ENCODE results near the gene NT5C2.

Gene NT5C2

DNA sequence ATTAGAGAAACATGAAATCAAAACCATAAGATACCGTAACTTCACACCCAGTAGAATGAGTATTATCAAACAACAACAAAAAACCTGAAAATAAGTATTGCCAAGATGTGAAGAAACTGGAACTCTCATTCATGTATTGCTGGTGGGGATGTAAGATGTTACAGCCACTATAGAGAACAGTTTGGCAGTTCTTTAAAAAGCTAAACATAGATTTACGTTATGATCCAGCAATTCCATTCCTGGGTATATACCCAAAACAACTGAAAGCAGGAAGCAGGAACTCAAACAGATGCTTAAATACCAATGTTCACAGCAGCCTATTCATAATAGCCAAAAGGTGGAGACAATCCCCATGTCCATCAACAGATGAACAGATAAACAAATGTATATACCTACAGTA is 72.5 kb downstream of the NT5C2 start:
- DNase-seq: no peak

- no peak for DNase-seq
These were observed 75.8 kb downstream of the NT5C2 start for GRCh38 chr10:103117247-103117646.

DNA sequence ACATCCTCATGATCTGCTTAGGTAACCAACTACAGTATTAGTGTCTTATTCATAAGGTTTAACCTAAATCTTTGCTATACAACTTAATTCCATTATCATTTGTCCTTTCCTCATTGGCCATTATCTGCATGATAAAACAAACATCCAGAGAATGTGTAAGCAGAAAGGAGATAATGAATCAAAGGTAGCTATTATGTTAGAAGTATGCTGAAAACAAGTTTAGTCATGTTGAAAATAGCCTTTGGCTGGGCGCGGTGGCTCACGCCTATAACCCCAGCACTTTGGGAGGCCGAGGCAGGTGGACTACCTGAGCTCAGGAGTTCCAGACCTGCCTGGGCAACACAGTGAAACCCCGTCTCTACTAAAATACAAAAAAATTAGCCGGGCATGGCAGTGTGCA is 78.2 kb downstream of the NT5C2 start:
- no peak for DNase-seq

DNA sequence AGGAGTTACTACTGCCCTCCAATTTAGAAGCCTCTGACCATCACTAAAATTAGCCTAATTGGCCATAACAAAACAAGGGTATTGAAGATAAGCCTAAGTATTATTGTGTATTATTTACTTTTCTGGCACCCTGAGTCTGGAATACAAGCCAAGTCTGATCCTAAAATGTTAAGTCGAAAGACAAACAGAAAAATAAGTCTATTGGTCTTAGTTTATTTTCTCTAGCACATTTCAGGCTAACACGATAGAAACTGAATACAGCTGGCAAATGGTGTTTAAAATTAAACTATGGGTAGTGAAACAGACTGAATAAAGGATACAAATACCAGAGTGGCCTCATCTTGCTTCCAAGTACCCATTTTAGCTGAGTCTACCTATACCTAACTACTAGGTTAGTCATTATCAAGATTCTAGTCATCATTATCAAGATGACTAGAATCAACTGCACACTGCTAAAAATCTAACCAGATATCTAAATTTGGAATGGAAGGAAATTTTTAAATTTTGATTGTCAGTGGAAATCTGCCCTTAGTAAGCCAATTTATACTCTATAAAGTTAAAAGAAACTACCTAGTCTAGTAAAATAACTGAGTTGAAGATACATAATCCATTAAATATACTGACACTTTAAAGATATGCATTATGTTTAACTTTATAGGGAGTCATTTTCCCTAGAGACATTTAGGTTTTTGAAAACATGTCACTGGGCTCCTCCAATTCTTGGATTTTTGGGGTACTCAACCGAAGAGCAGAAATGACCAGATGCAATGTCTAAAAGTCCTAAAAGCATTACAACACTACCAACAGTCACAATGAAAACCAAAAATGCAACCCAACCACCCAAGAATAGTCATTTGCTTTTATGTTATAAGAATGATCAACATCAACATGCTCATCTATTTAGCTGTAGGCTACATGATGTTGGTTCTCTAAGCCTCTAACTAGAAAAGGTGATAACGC is 80.9 kb downstream of the NT5C2 start:
- no peak for DNase-seq

DNA sequence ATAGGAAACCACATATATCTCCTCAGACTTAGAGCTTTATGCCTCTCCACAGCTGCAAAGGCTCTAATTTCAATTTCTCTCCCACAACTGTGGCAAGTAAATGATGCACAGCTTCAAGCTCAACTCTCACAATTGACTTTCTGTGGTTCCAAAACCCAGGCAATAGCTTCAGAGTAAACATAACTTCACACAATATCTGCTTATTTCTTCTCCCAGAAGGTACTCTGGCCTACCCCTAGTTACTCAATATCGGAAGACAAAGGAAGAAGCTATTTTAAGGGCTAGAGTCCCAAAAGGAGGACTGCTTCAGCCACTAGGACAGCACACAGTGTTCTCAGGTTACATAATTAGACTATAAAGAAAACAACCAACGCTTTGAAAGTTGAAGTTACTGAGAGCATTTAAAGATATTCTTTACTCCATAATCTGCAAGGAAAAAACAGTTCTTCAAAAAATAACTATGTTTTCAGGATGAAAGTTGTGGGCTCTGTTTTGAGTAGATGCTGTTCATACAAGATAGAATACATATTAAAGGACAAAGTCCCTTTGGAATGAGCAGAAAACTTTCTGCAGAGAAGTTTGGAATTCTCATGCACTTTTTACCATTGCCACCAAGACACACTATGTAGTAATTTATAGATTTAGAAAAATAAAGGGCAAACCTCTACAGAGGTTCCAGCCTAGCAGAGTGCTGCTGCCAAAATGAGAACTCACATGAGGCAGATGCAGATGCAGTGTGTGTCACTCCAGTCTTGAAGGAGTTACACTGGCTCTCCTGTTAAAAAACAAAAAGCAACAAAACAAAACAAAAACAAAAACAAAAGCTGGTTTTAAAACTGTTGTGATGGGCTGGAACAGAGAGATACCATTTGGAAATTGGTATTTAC is 81.8 kb downstream of the NT5C2 start:
- no peak for DNase-seq

DNA sequence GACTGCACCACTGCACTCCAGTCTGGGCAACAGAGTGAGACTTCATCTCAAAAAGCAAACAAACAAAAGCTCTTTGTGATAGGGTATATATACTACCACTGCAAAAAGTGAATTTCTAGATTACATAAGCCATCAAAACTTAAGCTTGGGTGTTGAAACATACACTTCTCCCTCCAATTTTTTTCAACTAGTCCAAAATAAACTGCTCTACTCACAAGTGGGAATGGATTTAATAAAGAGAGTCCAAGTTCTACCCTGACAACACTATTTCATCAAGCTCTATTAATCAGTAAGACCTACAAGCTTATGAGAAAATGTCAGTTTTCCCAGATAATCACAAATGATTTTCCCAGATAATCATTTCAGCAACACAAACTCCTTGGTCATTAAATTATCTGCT is 82.7 kb downstream of the NT5C2 start:
- DNase-seq: no peak

GRCh38 chr10:103109821-103110220 is 83.3 kb downstream of the NT5C2 start:
- DNase-seq: no peak

DNA sequence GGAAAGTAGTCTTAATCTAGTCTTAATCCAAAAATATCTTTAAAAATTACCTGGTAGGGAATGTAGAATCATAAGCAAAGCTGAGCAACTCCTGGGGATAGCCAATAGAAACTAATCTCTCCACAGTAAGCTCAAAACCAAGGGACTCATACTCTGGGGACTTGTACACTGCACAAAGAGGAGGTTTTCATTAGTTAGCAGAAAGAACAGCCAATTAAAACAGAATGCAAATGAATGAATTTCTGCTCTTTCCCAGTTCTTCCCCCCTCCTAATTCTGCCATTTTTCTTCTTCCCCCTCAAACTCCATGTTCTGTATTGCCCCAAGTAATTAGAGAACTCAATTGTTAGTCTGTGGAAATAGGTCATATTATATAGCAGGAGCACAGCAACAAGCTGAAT is 86.5 kb downstream of the NT5C2 start:
- DNase-seq: no peak

- DNase-seq: no peak
These were observed 87.6 kb downstream of the NT5C2 start for GRCh38 chr10:103105462-103105861.

DNA sequence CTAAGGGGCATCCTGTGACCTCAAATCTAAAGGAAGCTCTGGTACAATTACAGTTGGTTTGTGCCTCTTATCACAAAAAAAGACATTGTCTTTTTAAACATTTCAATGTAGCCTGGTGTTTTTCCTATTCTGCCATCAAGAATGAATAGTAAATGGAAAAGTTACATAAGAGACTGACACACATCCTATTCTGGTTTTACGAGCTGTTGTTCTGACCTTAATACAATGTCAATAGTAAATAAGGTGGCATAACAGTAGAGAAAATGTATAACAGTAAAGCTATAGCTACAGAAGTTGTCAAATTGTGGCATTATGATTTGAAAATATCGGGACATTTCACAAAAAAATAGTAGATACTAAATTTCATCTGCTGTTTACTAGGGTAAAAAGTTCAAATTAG is 88.4 kb downstream of the NT5C2 start:
- DNase-seq: no peak

DNA sequence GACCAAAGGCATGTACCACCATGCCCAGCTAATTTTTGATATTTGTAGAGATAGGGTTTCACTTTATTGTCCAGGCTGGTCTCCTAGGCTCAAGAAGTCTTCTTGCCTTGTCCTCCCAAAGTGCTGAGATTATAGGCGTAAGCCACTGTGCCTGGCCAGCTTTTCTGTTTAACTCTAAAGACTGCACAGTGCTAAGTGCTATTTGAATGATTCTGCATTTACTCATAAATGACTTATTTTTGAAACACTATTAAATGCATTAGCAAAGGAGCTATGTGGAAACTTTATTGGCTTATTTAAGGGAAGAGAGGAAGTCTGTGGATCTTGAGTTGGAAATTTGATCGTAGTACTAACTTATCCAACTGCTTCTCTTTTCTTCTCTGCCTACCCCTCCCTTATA is 89.1 kb downstream of the NT5C2 start:
- no peak for DNase-seq

- no peak for DNase-seq
These were observed 90.9 kb downstream of the NT5C2 start for GRCh38 chr10:103102195-103102594.

DNA sequence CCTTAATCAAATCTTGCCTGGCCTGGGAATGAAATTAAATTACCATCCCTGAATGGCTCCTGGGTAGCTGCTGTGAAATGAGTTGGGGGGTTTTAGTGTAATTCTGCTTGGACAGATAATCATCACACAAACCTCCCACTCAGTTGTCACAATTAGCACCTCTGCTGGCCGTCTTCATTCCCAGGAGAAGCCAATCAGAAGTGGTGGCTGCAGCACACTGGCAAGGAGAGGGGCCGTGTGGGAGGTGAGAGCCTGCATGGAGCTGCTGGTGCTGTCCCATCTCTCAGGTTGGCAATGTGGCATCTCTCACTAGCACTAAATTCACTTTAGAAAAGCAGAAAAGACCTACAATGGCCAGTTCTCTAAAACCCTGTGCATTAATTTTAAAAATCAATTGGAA is 92.5 kb downstream of the NT5C2 start:
- no peak for DNase-seq

DNA sequence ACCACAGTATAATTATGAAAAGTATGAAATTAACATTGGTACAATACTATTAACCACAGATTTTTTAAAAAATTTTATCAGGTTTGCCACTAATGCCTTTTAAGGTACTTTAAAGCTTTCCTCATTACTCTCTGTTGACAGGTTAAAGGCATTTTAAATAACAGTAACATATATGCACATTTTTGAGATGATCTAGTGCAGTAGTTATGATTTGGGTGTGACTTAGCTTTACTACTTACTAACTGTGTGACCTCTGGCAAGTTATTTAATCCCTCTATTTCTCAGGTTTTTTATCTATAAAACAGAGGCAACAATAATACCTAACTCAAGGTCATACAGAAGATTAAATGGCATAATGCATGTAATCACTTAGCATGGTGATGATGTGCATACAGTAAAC is 94.8 kb downstream of the NT5C2 start:
- DNase-seq: no peak

DNA sequence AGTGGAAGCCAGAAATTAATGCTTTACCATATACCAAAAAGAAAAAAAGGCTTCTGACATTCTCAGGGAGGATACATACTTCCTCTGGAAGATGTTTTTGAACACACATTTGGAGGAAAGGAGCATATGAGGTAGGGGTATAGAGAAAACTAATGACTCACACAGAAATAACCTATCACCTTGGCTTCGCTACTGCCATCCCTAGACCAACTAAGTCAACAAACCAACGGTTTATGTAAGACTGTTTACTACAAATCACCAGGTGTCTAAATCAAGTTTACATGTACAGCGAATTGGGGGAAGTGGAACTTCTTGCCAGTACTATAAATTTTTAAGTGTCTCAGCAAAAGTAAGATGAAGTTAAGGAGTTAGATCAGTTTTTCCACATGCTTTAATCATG is 96.9 kb downstream of the NT5C2 start:
- DNase-seq: no peak

GRCh38 chr10:103095005-103095404 is 98.1 kb downstream of the NT5C2 start:
- DNase-seq: no peak

- no peak for DNase-seq
These were observed 102.2 kb downstream of the NT5C2 start for GRCh38 chr10:103090911-103091310.

DNA sequence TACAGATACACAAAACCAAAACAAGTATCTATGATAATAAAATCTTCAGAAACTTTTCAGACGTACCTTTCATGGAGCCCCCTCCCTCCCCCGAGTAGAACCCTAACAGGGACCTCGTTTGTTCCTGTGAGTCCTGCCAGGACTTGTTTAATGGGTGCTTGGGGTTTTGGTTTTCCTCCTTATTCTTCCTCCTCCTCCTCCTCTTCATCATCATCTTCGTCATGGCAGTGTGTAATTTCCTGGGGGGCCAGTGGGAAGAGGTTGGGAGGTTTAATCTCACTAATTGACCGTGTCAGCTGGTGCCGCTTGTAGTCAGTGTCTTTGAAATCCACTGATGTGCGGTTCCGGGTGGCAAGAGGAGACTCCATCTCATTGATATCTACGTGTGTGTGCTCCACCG is 103.6 kb downstream of the NT5C2 start:
- DNase-seq: no peak

GRCh38 chr10:103086799-103087198 is 106.3 kb downstream of the NT5C2 start:
- no peak for DNase-seq

- DNase-seq: no peak
These were observed 106.8 kb downstream of the NT5C2 start for GRCh38 chr10:103086261-103086660.

- DNase-seq: no peak
These were observed 109.1 kb downstream of the NT5C2 start for GRCh38 chr10:103083977-103084320.

DNA sequence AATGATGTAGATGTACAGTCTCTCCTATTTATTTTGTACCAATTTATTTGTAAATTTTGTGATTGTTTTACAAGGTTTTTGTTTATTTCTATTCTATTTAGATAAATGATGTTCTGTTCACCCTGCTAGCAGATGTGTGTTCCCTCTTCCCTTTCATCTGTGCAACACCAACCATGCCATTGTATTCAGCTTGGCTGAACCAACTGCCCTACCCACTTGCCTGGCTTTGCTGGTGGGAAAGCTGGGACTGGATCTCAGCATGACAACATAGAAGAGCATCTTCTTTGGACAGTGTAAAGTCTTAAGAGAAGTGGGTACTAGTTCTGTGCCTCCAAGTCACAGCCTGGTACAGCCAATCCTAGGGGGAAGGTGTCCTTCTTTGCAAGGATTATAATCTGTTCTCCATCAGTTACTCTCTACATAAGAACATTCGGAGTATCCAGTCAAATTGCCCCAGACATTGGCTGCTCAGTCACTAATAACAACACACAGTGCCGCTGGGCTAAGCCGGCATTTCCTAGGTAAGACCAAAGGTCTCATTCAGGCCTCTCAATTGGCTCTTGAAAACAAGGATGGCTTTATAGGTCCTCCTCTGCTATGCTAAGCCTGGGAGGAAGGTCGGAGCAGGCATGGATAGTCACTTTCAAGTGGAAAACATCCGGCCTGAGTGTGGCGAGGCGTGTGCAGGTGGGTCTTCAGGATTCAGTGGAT is 109.7 kb downstream of the NT5C2 start:
- DNase-seq: no peak

- no peak for DNase-seq
These were observed 110.4 kb downstream of the NT5C2 start for GRCh38 chr10:103082683-103083082.

Data from RPMI8226 (cell line).